ENCODE data around the gene CCDC12.
A peak's percentile ranks its signal among the peaks of the same experiment; 100 is the strongest.

Gene CCDC12

DNA sequence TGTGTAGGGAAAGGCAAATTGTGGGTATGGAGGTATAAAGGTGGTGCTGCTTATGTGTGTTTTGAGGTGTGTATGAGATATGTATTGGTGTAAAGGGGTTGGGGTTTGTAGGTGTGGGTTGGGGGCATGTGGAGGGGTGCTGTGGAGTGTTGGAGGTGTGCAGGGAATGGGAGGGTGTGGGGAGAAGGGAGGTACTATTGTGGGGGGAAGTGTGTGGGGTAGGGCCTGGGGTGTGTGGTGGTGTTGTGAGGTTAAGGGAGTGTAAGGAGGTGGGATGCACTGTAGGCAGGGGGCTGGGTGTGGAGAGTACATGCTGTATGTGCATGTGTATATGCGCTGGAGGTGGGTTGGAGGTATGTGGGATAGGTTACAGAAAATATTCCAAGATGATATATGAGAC, 15.7 kb downstream of the CCDC12 start:
- H3K9me3 ChIP-seq: no peaks in the 10 kb centered on the region
- peaks cover 0 to 67% (median 40%) of the 10 kb centered on the region in 4 donors for H3K4me1 ChIP-seq
- intact Hi-C loops (cut with DNase I; ENCODE audit: low total_unique reads): no loop called here
- H3K27me3 ChIP-seq: no peaks in the 10 kb centered on the region
- H3K36me3 ChIP-seq: peaks cover 0 to 8% (median 3%) of the 10 kb centered on the region in 3 donors
- H3K4me3 ChIP-seq: no peak overlapping the region
- TF ChIP-seq, protein P1, sequence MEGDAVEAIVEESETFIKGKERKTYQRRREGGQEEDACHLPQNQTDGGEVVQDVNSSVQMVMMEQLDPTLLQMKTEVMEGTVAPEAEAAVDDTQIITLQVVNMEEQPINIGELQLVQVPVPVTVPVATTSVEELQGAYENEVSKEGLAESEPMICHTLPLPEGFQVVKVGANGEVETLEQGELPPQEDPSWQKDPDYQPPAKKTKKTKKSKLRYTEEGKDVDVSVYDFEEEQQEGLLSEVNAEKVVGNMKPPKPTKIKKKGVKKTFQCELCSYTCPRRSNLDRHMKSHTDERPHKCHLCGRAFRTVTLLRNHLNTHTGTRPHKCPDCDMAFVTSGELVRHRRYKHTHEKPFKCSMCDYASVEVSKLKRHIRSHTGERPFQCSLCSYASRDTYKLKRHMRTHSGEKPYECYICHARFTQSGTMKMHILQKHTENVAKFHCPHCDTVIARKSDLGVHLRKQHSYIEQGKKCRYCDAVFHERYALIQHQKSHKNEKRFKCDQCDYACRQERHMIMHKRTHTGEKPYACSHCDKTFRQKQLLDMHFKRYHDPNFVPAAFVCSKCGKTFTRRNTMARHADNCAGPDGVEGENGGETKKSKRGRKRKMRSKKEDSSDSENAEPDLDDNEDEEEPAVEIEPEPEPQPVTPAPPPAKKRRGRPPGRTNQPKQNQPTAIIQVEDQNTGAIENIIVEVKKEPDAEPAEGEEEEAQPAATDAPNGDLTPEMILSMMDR (IDR thresholded peaks at IDR 0.05): no peak
- DNase-seq: peak in 1 of 2 donors; percentile 19
- H3K27ac ChIP-seq: peak overlapping the region; percentile 27 to 32

DNA sequence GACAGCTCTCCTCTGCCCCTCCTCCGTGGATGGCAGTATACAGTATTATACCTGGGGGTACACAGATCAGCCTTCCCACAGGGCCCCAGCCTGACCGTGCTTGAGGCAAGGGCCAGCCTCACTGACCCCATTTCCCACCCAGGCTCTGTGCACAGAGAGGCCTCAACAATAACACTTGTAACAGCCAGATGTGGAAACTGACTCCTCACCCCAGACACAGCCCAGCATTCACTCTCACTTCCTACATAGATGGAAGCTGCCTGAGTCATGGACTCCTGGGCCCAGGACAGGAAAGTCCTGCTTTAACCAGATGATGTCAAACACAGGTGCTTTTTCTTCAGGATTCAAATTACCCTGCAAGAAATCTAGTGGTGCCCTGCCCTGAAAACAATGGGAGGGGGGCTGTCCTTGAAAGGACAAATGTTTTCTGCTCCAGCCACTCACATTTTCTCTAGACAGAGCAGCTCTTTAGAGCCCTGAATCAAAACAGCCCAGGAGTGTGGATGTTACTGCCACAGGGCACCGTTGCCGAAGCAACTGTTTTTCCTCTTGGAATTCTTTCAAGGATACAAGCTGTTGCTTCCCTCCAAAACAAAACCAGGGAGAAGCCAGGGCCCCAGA, 16.4 kb downstream of the CCDC12 start:
- Histone ChIP-seq H3K4me1 (peaks cover 0 to 65% (median 42%) of the 10 kb centered on the region in 4 donors), H3K27ac (peak overlapping the region; percentile 27 to 32)
- peak in 1 of 2 donors; percentile 56 for DNase-seq

DNA sequence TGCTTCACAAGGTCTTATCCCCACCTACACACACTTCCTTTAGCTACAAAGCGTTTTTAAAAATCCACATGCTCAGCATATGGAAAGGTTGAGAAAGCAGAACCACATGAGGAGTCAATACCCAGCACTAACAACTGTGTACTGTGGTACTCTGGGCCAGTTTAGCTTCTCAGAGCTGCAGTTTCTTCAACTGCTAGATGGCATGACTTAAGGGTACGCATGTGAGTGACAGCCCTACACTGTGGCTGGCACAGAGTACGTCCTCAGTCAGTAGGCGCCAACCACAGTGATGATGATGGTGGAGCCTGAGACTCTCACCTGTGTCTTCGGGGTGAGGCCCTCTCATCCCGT, 17.4 kb downstream of the CCDC12 start:
- H3K27ac ChIP-seq: no peak overlapping the region
- DNase-seq: no peak
- H3K36me3 ChIP-seq: peaks cover 0 to 3% (median 0%) of the 10 kb centered on the region in 3 donors
- intact Hi-C loops (cut with DNase I; ENCODE audit: low total_unique reads): no loop called here
- no peaks in the 10 kb centered on the region for H3K9me3 ChIP-seq
- TF ChIP-seq, protein P1 (IDR thresholded peaks at IDR 0.05): no peak
- peaks cover 0 to 70% (median 46%) of the 10 kb centered on the region in 4 donors for H3K4me1 ChIP-seq
- no peaks in the 10 kb centered on the region for H3K27me3 ChIP-seq
- no peak overlapping the region for H3K4me3 ChIP-seq

More for the DNA sequence above, 16.4 kb downstream of the CCDC12 start:
- H3K36me3 ChIP-seq: peaks cover 0 to 3% (median 2%) of the 10 kb centered on the region in 3 donors
- no peak overlapping the region for H3K4me3 ChIP-seq
- TF ChIP-seq, protein P1 (IDR thresholded peaks at IDR 0.05): no peak
- no peaks in the 10 kb centered on the region for H3K27me3 ChIP-seq
- H3K9me3 ChIP-seq: no peaks in the 10 kb centered on the region
- intact Hi-C loops (cut with DNase I; ENCODE audit: low total_unique reads): no loop called here

DNA sequence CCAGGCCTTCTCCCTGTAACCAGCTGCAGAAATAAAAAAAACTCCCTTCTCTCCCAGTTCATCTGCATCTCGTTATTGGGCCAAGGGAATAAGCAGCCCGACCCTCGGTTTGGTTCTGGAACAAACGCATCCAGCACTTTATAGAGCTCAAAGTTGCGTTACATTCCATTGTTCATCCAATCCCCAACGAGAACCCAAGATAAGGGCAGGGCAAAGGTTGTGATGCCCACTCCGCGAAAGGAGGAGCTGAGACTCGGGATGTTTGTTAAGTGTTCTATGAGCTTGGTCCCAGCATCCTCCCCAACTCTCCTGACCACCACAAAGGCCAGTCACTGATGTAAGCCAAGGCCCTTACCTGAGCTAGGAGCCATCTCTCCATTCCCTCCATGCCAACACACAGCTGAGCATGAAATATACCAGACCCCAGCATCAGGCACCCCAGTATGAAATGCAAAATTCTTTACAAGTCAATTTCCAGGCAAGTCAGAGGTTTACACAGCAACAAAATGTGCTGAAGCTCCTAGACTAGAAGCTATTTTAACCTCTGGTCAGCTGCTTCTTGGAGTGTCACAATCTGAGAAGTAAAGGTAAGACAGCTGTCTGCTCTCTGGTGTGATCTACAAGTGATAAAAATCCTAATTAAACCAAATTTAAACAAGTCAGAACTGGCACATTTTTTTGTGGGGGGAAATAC, 17.9 kb downstream of the CCDC12 start:
- Histone ChIP-seq H3K27ac (no peak overlapping the region), H3K36me3 (peaks cover 0 to 3% (median 0%) of the 10 kb centered on the region in 3 donors), H3K4me1 (peaks cover 0 to 76% (median 50%) of the 10 kb centered on the region in 4 donors), H3K4me3 (no peak overlapping the region), H3K9me3 (no peaks in the 10 kb centered on the region), H3K27me3 (no peaks in the 10 kb centered on the region)
- DNase-seq: peak in 1 of 2 donors; percentile 47
- intact Hi-C loops (cut with DNase I; ENCODE audit: low total_unique reads): no loop called here
- TF ChIP-seq, protein P1 (IDR thresholded peaks at IDR 0.05): no peak

DNA sequence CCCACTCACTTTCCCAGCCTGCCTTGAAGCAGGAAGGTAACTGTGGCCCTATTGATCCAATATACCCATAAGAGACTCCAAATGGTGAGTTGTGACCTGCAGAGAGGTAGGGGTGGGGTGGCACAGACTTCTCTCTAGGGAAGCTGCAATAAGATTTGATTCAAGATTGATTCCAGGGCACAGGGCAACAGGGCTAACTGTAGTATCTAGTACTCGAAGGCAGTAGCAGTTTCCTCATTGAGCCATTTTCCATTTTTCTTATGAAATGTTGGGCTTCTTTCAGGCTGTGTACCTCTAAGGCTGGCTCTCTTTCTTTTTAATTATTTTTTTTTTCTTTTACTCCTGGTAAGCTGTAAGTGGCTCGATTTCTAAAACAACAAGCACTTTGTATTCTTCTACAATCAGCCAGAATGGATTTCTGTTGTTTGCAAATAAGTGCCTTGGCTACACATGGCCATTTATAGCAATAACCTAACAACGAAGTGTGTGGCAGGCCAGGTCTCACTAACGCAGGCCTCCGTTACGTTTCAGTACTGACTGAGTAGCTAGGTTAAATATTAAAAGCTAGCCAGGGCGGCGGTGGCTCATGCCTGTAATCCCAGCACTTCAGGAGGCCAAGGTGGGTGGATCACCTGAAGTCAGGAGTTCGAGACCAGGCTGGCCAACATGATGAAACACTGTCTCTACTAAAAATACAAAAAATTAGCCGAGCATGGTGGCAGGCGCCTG, 19.3 kb downstream of the CCDC12 start:
- no peak overlapping the region for H3K27ac ChIP-seq
- no peaks in the 10 kb centered on the region for H3K36me3 ChIP-seq
- no peaks in the 10 kb centered on the region for H3K27me3 ChIP-seq
- TF ChIP-seq, protein P1 (IDR thresholded peaks at IDR 0.05): no peak
- H3K4me1 ChIP-seq: peaks cover 0 to 83% (median 56%) of the 10 kb centered on the region in 4 donors
- H3K4me3 ChIP-seq: no peak overlapping the region
- H3K9me3 ChIP-seq: no peaks in the 10 kb centered on the region
- DNase-seq: no peak
- intact Hi-C loops (cut with DNase I; ENCODE audit: low total_unique reads): no loop called here

Measured in tibial artery (tissue), 4 donors.